Ascending aorta (tissue), 2 donors: ENCODE measurements around the gene ARRDC3. TPM values are rescaled to one million over a fixed set of nuclear protein-coding genes. Genes with fewer than 3 reads are reported as not detected.

Experiments used
- DNase-seq, 2 donors: peaks; one replicate each; pipeline ENCODE4 v3.0.0-alpha.2; 2019; ENCODE audit warnings: low spot score in 2 of 2
- H3K27ac ChIP-seq, 2 donors: fragments of 200-600 bp; sonication (generic); one replicate each; pipeline ENCODE4 v1.5.1; 2016 to 2017; ENCODE audit warnings: mild to moderate bottlenecking in 1 of 2
- H3K27me3 ChIP-seq: fragments of 200-600 bp; sonication (generic); one replicate; pipeline ENCODE4 v1.5.1; 2017
- H3K36me3 ChIP-seq, 2 donors: fragments of 200-600 bp; sonication (generic); one replicate each; pipeline ENCODE4 v1.5.1; 2016
- H3K4me1 ChIP-seq, 2 donors: fragments of 200-600 bp; sonication (generic); one replicate each; pipeline ENCODE4 v1.5.1; 2016 to 2017; ENCODE audit warnings: mild to moderate bottlenecking in 1 of 2
- H3K4me3 ChIP-seq, 2 donors: fragments of 200-600 bp; sonication (generic); one replicate each; pipeline ENCODE4 v1.5.1; 2016 to 2017; ENCODE audit warnings: mild to moderate bottlenecking in 1 of 2
- H3K9me3 ChIP-seq, 2 donors: fragments of 200-600 bp; sonication (generic); one replicate each; pipeline ENCODE4 v1.5.1; 2016
- CTCF ChIP-seq, 3 experiments: fragments of 200-600 bp in 2 of 3; fragments of 450-650 bp in 1 of 3; sonication (generic) in 2 of 3; IDR thresholded peaks; one replicate each; pipeline ENCODE4 v1.5.1; 2016 to 2019; ENCODE audit warnings: antibody characterized with exemption in 3 of 3, mild to moderate bottlenecking in 1 of 3, moderate library complexity in 1 of 3
- intact Hi-C: fragments of 100-400 bp; cut with DNase I; formaldehyde crosslinking; loops from one replicate; pipeline ENCODE4 v1.15.1; 2023
- total RNA-seq: library from RNA; depleted of rRNA; stranded (reverse); fragments of >200 nt; gene quantifications from one replicate; pipeline ENCODE4 v1.1.0, GENCODE V29; 2016

Gene ARRDC3
- total RNA-seq, 1 donor from 2014 or later = 30.1 TPM

GRCh38 chr5:91365498-91365897, 17.6 kb downstream of the ARRDC3 start:
- peaks cover 12 to 33% of the 10 kb centered on the region in 2 donors for H3K36me3 ChIP-seq
- no peak for TF ChIP-seq CTCF (IDR thresholded peaks at IDR 0.05)
- DNase-seq = no peak
- no peak overlapping the region for H3K27ac ChIP-seq
- intact Hi-C loops = no loop called here
- H3K4me3 ChIP-seq = no peak overlapping the region
- H3K9me3 ChIP-seq = no peaks in the 10 kb centered on the region
- no peaks in the 10 kb centered on the region for H3K27me3 ChIP-seq
- peaks cover 0 to 8% of the 10 kb centered on the region in 2 donors for H3K4me1 ChIP-seq

GRCh38 chr5:91362935-91363334, 20.2 kb downstream of the ARRDC3 start:
- no peak overlapping the region for H3K27ac ChIP-seq
- TF ChIP-seq CTCF (IDR thresholded peaks at IDR 0.05) = no peak
- no peaks in the 10 kb centered on the region for H3K9me3 ChIP-seq
- no peak overlapping the region for H3K4me3 ChIP-seq
- DNase-seq = no peak
- no peaks in the 10 kb centered on the region for H3K4me1 ChIP-seq
- H3K27me3 ChIP-seq = no peaks in the 10 kb centered on the region
- peaks cover 2 to 7% of the 10 kb centered on the region in 2 donors for H3K36me3 ChIP-seq
- intact Hi-C loops = no loop called here

GRCh38 chr5:91361790-91362189, 21.3 kb downstream of the ARRDC3 start:
- no peaks in the 10 kb centered on the region for H3K4me1 ChIP-seq
- no peaks in the 10 kb centered on the region for H3K36me3 ChIP-seq
- intact Hi-C loops = no loop called here
- H3K27ac ChIP-seq = no peak overlapping the region
- H3K9me3 ChIP-seq = no peaks in the 10 kb centered on the region
- DNase-seq = no peak
- TF ChIP-seq CTCF (IDR thresholded peaks at IDR 0.05) = no peak
- no peaks in the 10 kb centered on the region for H3K27me3 ChIP-seq
- no peak overlapping the region for H3K4me3 ChIP-seq

GRCh38 chr5:91361055-91361701, 21.9 kb downstream of the ARRDC3 start:
- Histone ChIP-seq H3K4me3 (no peak overlapping the region), H3K9me3 (no peaks in the 10 kb centered on the region), H3K27ac (no peak overlapping the region), H3K36me3 (no peaks in the 10 kb centered on the region), H3K4me1 (no peaks in the 10 kb centered on the region), H3K27me3 (no peaks in the 10 kb centered on the region)
- no peak for TF ChIP-seq CTCF (IDR thresholded peaks at IDR 0.05)
- DNase-seq = no peak
- intact Hi-C loops = no loop called here

- H3K9me3 ChIP-seq = no peaks in the 10 kb centered on the region
- intact Hi-C loops = no loop called here
- H3K4me1 ChIP-seq = no peaks in the 10 kb centered on the region
- no peak overlapping the region for H3K4me3 ChIP-seq
- H3K36me3 ChIP-seq = no peaks in the 10 kb centered on the region
- H3K27me3 ChIP-seq = no peaks in the 10 kb centered on the region
- no peak for TF ChIP-seq CTCF (IDR thresholded peaks at IDR 0.05)
- DNase-seq = no peak
- H3K27ac ChIP-seq = no peak overlapping the region
Observed at GRCh38 chr5:91359962-91360609, 23.0 kb downstream of the ARRDC3 start.
